A549 (cell line): ENCODE measurements around the gene P4HB. TPM values are rescaled to one million over a fixed set of nuclear protein-coding genes. Genes with fewer than 3 reads are reported as not detected.

Experiments used
- ATAC-seq, 2 experiments: fragments of 200-7000 bp in 1 of 2; fragments of >200 bp in 1 of 2; cut with Nextera tagmentation in 1 of 2; cut with Tn5 transposase in 1 of 2; 3 replicates each; pipeline versions ENCODE4 v1.8.0 to v1.9.1; 2018 to 2020; ENCODE audit warnings: mild to moderate bottlenecking in 1 of 2, moderate library complexity in 1 of 2
- CTCF ChIA-PET: fragments of 300-600 bp; sonication (Branson Sonifier 250); formaldehyde crosslinking; extraction: SDS; loops from one replicate; lab custom pipeline; 2021; ENCODE audit warnings: antibody characterized with exemption, inconsistent platforms; lab: Yijun Ruan, JAX
- POLR2A ChIA-PET: fragments of 350-600 bp; formaldehyde crosslinking; extraction: SDS; loops from one replicate; lab custom pipeline; 2021; ENCODE audit warnings: antibody characterized with exemption, inconsistent platforms; lab: Yijun Ruan, JAX
- DNase-seq, 2 experiments: peaks; one replicate each; pipeline versions ENCODE4 v3.0.0 to v3.0.0-alpha.2; 2011 to 2016; ENCODE audit warnings: low read depth in 1 of 2, low spot score in 1 of 2
- FAIRE-seq: peaks from 2 replicates; lab custom pipeline; 2011; peaks lifted over from hg19 to GRCh38; lab: Jason Lieb, UNC
- H3K27ac ChIP-seq, 2 experiments: fragments of >200 bp; sonication (Bioruptor Twin); formaldehyde crosslinking; 3 replicates each; pipeline ENCODE4 v1.5.1; 2016 to 2017
- H3K4me1 ChIP-seq: fragments of >200 bp; sonication (Bioruptor Twin); formaldehyde crosslinking; 3 replicates; pipeline ENCODE4 v1.6.1; 2016
- H3K4me2 ChIP-seq: fragments of >200 bp; sonication (Bioruptor Twin); formaldehyde crosslinking; 3 replicates; pipeline ENCODE4 v1.6.1; 2016
- H3K4me3 ChIP-seq: fragments of >200 bp; sonication (Bioruptor Twin); formaldehyde crosslinking; 3 replicates; pipeline ENCODE4 v1.5.1; 2016
- H3K9me3 ChIP-seq: fragments of >200 bp; sonication (Bioruptor Twin); formaldehyde crosslinking; 3 replicates; pipeline ENCODE4 v1.6.1; 2016
- ATOH8 ChIP-seq: fragments of 250-450 bp; sonication (Bioruptor Pico); IDR thresholded peaks from 2 replicates; pipeline ENCODE4 v1.5.0; 2020; ENCODE audit warnings: low read depth, mild to moderate bottlenecking, moderate library complexity
- BCL3 ChIP-seq: fragments of >200 bp; sonication (Bioruptor Twin); formaldehyde crosslinking; IDR thresholded peaks from 3 replicates; pipeline ENCODE4 v1.6.1; 2016
- CBX2 ChIP-seq: fragments of 200-600 bp; sonication (generic); IDR thresholded peaks from 2 replicates; pipeline ENCODE4 v1.6.1; 2016; ENCODE audit warnings: low read depth, mild to moderate bottlenecking, borderline replicate concordance
- CBX8 ChIP-seq: fragments of 200-600 bp; sonication (generic); IDR thresholded peaks from 2 replicates; pipeline ENCODE4 v1.6.1; 2016
- CEBPB ChIP-seq, 2 experiments: fragments of >200 bp in 1 of 2; sonication (Bioruptor Twin) in 1 of 2; formaldehyde crosslinking in 1 of 2; IDR thresholded peaks; 2 replicates each; pipeline ENCODE4 v1.6.1; 2012 to 2016
- CTCF ChIP-seq: fragments of >200 bp; sonication (Bioruptor Twin); formaldehyde crosslinking; IDR thresholded peaks from 3 replicates; pipeline ENCODE4 v1.5.1; 2016
- E2F6 ChIP-seq: IDR thresholded peaks from 2 replicates; pipeline ENCODE4 v1.6.1; 2012; ENCODE audit warnings: low read depth, borderline replicate concordance
- EHF ChIP-seq: fragments of 250-450 bp; sonication (Bioruptor Pico); IDR thresholded peaks from 2 replicates; pipeline ENCODE4 v1.5.0; 2020; ENCODE audit warnings: mild to moderate bottlenecking
- FOSB ChIP-seq: fragments of 250-450 bp; sonication (Bioruptor Pico); IDR thresholded peaks from 2 replicates; pipeline ENCODE4 v1.5.0; 2020; ENCODE audit warnings: mild to moderate bottlenecking, moderate library complexity
- GATA3 ChIP-seq: IDR thresholded peaks from 2 replicates; pipeline ENCODE4 v1.6.1; 2012; ENCODE audit warnings: borderline replicate concordance
- HDAC2 ChIP-seq: fragments of 200-600 bp; sonication (generic); IDR thresholded peaks from 2 replicates; pipeline ENCODE4 v1.6.1; 2016
- HES2 ChIP-seq: fragments of >200 bp; sonication (Bioruptor Twin); formaldehyde crosslinking; IDR thresholded peaks from 2 replicates; pipeline ENCODE4 v1.6.1; 2016
- HEYL ChIP-seq: fragments of 250-450 bp; sonication (Bioruptor Pico); IDR thresholded peaks from 2 replicates; pipeline ENCODE4 v1.8.0; 2021; ENCODE audit warnings: mild to moderate bottlenecking, moderate library complexity
- HOXA7 ChIP-seq: fragments of 250-450 bp; sonication (Bioruptor Pico); IDR thresholded peaks from 2 replicates; pipeline ENCODE4 v1.5.0; 2020; ENCODE audit warnings: mild to moderate bottlenecking, moderate library complexity
- HOXB5 ChIP-seq: fragments of 250-450 bp; sonication (Bioruptor Pico); IDR thresholded peaks from 2 replicates; pipeline ENCODE4 v1.5.0; 2020; ENCODE audit warnings: mild to moderate bottlenecking, moderate library complexity
- JUN ChIP-seq, 2 experiments: fragments of >200 bp; sonication (Bioruptor Twin); formaldehyde crosslinking; IDR thresholded peaks; 2 replicates in 1 of 2; 3 replicates in 1 of 2; pipeline ENCODE4 v1.6.1; 2016 to 2017
- JUNB ChIP-seq: fragments of >200 bp; sonication (Bioruptor Twin); formaldehyde crosslinking; IDR thresholded peaks from 2 replicates; pipeline ENCODE4 v1.6.1; 2016
- MAFK ChIP-seq: fragments of 450-650 bp; IDR thresholded peaks from 2 replicates; pipeline ENCODE4 v1.6.1; 2014; ENCODE audit not compliant: partially characterized antibody
- MAX ChIP-seq: IDR thresholded peaks from 2 replicates; pipeline ENCODE4 v1.6.1; 2012
- MYC ChIP-seq: IDR thresholded peaks from 2 replicates; pipeline ENCODE4 v1.6.1; 2012; ENCODE audit warnings: mild to moderate bottlenecking, inconsistent platforms, low read length, improper control_type of control experiment, borderline replicate concordance
- PBX3 ChIP-seq: IDR thresholded peaks from 2 replicates; pipeline ENCODE4 v1.6.1; 2012
- POLR2A ChIP-seq: IDR thresholded peaks from 2 replicates; pipeline ENCODE4 v1.6.1; 2012; ENCODE audit warnings: mild to moderate bottlenecking, low read length
- POLR2AphosphoS2 ChIP-seq: conservative IDR thresholded peaks from 2 replicates; pipeline ENCODE4 v1.6.1; 2012; ENCODE audit warnings: low read length, improper control_type of control experiment, inconsistent platforms
- RCOR1 ChIP-seq: fragments of 150-350 bp; IDR thresholded peaks from 2 replicates; pipeline ENCODE4 v1.6.1; 2014; ENCODE audit warnings: antibody characterized with exemption, low read length, low read depth
- REST ChIP-seq: fragments of 200-600 bp; sonication (generic); IDR thresholded peaks from 2 replicates; pipeline ENCODE4 v1.6.1; 2016; ENCODE audit warnings: antibody characterized with exemption, mild to moderate bottlenecking, moderate library complexity
- RNF2 ChIP-seq: fragments of 200-600 bp; sonication (generic); IDR thresholded peaks from 2 replicates; pipeline ENCODE4 v1.6.1; 2016; ENCODE audit warnings: low read depth, mild to moderate bottlenecking, antibody characterized with exemption, moderate library complexity, borderline replicate concordance
- SREBF2 ChIP-seq: fragments of 450-650 bp; IDR thresholded peaks from 2 replicates; pipeline ENCODE4 v1.6.1; 2014; ENCODE audit warnings: mild to moderate bottlenecking, moderate library complexity
- TFCP2L1 ChIP-seq: fragments of 250-450 bp; sonication (Bioruptor Pico); IDR thresholded peaks from 2 replicates; pipeline ENCODE4 v1.5.0; 2021; ENCODE audit warnings: mild to moderate bottlenecking
- TP53 ChIP-seq: fragments of 250-450 bp; sonication (Bioruptor Pico); IDR thresholded peaks from 2 replicates; pipeline ENCODE4 v1.5.0; 2021; ENCODE audit warnings: mild to moderate bottlenecking, moderate library complexity
- USF2 ChIP-seq: fragments of 450-650 bp; IDR thresholded peaks from 2 replicates; pipeline ENCODE4 v1.6.1; 2014; ENCODE audit warnings: antibody characterized with exemption
- WGBS: methylation state at CpG from one replicate; pipeline ENCODE4 v1.1.6; 2017; ENCODE audit errors: missing lambda C conversion rate; 5-methylcytosine and 5-hydroxymethylcytosine counted together
- polyA plus RNA-seq, 4 experiments: library from polyadenylated mRNA; depleted of rRNA in 3 of 4; stranded (reverse); fragments of >200 nt; fragmentation: RNase III in 1 of 4; extraction: RNeasy Plus Mini Kit Qiagen cat#74134 plus additional on column Dnase treatment in 1 of 4; gene quantifications; 2 replicates in 3 of 4; 3 replicates in 1 of 4; pipeline ENCODE4 v1.2.3, GENCODE V29; 2011 to 2017

Gene P4HB
- polyA plus RNA-seq, 2 of the 4 experiments (the other 2 are of a cell fraction), result 102 to 622 TPM

- ChIA-PET CTCF (interaction anchor here (0.6 to 8.6 kb wide), 19 partner anchors 9 to 153 kb away, joined by 3 to 126 read pairs (median 5); partner anchors contain the start of genes CENPX and MCRIP1), POLR2A (interaction anchor here (1.5 to 1.9 kb wide), 2 partner anchors 7 to 15 kb away, joined by 3 to 4 read pairs; partner anchors contain the start of gene P4HB)
- H3K4me3 ChIP-seq, result no peak overlapping the region
- FAIRE-seq (no peak), DNase-seq (peak in 1 of 2 experiments; percentile 73), ATAC-seq (peak; percentile 11 to 12)
- peak overlapping the region; percentile 97 for H3K4me2 ChIP-seq
- H3K27ac ChIP-seq, result peak overlapping the region; percentile 97 to 100
- no peaks in the 10 kb centered on the region for H3K9me3 ChIP-seq
- 53% methylated on average over 27 of the region's 28 CpGs for WGBS
- H3K4me1 ChIP-seq, result peaks cover 56% of the 10 kb centered on the region
- TF ChIP-seq HEYL (CRISPR knock-in tag) (no peak), TFCP2L1 (CRISPR knock-in tag) (0 out of 2 replicates have a peak, but pooled peaks have one; percentile 22), GATA3 (peak; percentile 14), RNF2 (no peak), HOXB5 (CRISPR knock-in tag) (peak; percentile 26; the same call in 1 of the 2 replicates), USF2 (0 out of 2 replicates have a peak, but pooled peaks have one; percentile 4), CEBPB (IDR thresholded peaks at IDR 0.05) (no peak), RCOR1 (no peak), CBX2 (no peak), MYC (no peak), MAFK (no peak), FOSB (CRISPR knock-in tag) (no peak; the same call in 1 of the 2 replicates), MAX (peak; percentile 78), E2F6 (0 out of 2 replicates have a peak, but pooled peaks have one; percentile 21), CTCF (no peak), CBX8 (no peak), BCL3 (peak; percentile 29; the same call in 2 of the 3 replicates), ATOH8 (CRISPR knock-in tag) (0 out of 2 replicates have a peak, but pooled peaks have one; percentile 3), POLR2AphosphoS2 (peak; percentile 27; the same call in 1 of the 2 replicates), HDAC2 (no peak), EHF (CRISPR knock-in tag) (no peak), HOXA7 (CRISPR knock-in tag) (peak; percentile 11; the same call in 1 of the 2 replicates), TP53 (CRISPR knock-in tag) (peak; percentile 29; the same call in 1 of the 2 replicates), POLR2A (peak; percentile 58), JUN (IDR thresholded peaks at IDR 0.05) (peak; percentile 22 to 94), JUNB (no peak), REST (peak; percentile 19; the same call in 1 of the 2 replicates), HES2 (no peak), SREBF2 (no peak), PBX3 (peak; percentile 17; the same call in 1 of the 2 replicates)
Observed at GRCh38 chr17:81867991-81868673, 7.8 kb upstream of the P4HB start.
